Measurements from ENCODE around the gene NUDT19.
"Not testable (repeated sequence)": the region's sequence is repeated elsewhere in the genome, so short reads cannot be mapped to it uniquely, and the experiment has no call there.

NUDT19 gene

GRCh38 chr19:32675720-32676185 is 15.9 kb upstream of the NUDT19 start, which contains the start of gene RGS9BP:
TSS of gene RGS9BP (plus strand) at chr19:32675848. CDS start at chr19:32676264, 416 bp downstream.
- DNase-seq: peak; percentile 77

GRCh38 chr19:32676186-32676894 is 15.3 kb upstream of the NUDT19 start:
- DNase-seq: no peak

GRCh38 chr19:32676895-32677359 is 14.7 kb upstream of the NUDT19 start:
- no peak for DNase-seq

GRCh38 chr19:32677657-32678056 is 14.0 kb upstream of the NUDT19 start:
- DNase-seq: no peak

GRCh38 chr19:32680986-32681385 is 10.6 kb upstream of the NUDT19 start:
- DNase-seq: no peak

GRCh38 chr19:32682317-32682716 is 9.3 kb upstream of the NUDT19 start:
- DNase-seq: no peak

GRCh38 chr19:32686847-32687475 is 4.7 kb upstream of the NUDT19 start:
- no peak for DNase-seq

GRCh38 chr19:32687681-32688080 is 3.9 kb upstream of the NUDT19 start:
- DNase-seq: no peak

- DNase-seq: no peak
These were observed 3.3 kb upstream of the NUDT19 start for GRCh38 chr19:32688311-32688710.

- peak; percentile 54 for DNase-seq
These were observed 518 bp downstream of the NUDT19 start for GRCh38 chr19:32691952-32692726.

GRCh38 chr19:32692727-32693061 is 1.1 kb downstream of the NUDT19 start:
- DNase-seq: no peak

- peak; percentile 64 for DNase-seq
These were observed 1.8 kb downstream of the NUDT19 start for GRCh38 chr19:32693151-32694108.

GRCh38 chr19:32694316-32694715 is 2.7 kb downstream of the NUDT19 start:
- not testable (repeated sequence) for DNase-seq

GRCh38 chr19:32694851-32695250 is 3.2 kb downstream of the NUDT19 start:
- DNase-seq: not testable (repeated sequence)

GRCh38 chr19:32695506-32695905 is 3.9 kb downstream of the NUDT19 start:
- not testable (repeated sequence) for DNase-seq

- not testable (repeated sequence) for DNase-seq
These were observed 5.2 kb downstream of the NUDT19 start for GRCh38 chr19:32696771-32697170.

- not testable (repeated sequence) for DNase-seq
These were observed 8.5 kb downstream of the NUDT19 start for GRCh38 chr19:32700129-32700528.

GRCh38 chr19:32702010-32702409 is 10.4 kb downstream of the NUDT19 start:
- no peak for DNase-seq

GRCh38 chr19:32704006-32704405 is 12.4 kb downstream of the NUDT19 start:
- DNase-seq: not testable (repeated sequence)

GRCh38 chr19:32708457-32708856 is 16.8 kb downstream of the NUDT19 start:
- DNase-seq: peak; percentile 21

GRCh38 chr19:32709032-32709431 is 17.4 kb downstream of the NUDT19 start:
- DNase-seq: no peak

GRCh38 chr19:32711747-32712146 is 20.1 kb downstream of the NUDT19 start:
- no peak for DNase-seq

Measured in CD4-positive, alpha-beta T cell treated with Interleukin-17A for 1 hour (primary cell).